PC-9 (cell line): ENCODE results near the gene MEF2A. TPM values are rescaled to one million over a fixed set of nuclear protein-coding genes. Genes with fewer than 3 reads are reported as not detected.

Experiments
- BruUV-seq: library from RNA; stranded (reverse); fragments of 400-500 nt; replicated peaks from 2 replicates; lab custom pipeline; 2021; lab: Mats Ljungman, UMichigan
- CTCF ChIA-PET: fragments of 300-600 bp; sonication (Branson Sonifier 250); formaldehyde crosslinking; loops from one replicate; lab custom pipeline; 2022; ENCODE audit warnings: antibody characterized with exemption; lab: Charles Lee
- POLR2A ChIA-PET: fragments of 300-600 bp; sonication (Branson Sonifier 250); formaldehyde crosslinking; loops from one replicate; lab custom pipeline; 2022; ENCODE audit warnings: antibody characterized with exemption; ENCODE audit not compliant: unreplicated experiment; lab: Charles Lee
- DNase-seq, 2 experiments: peaks; one replicate each; pipeline versions ENCODE4 v3.0.0 to v3.0.0-alpha.2; 2015 to 2022; ENCODE audit warnings: mixed read lengths in 1 of 2
- H2AFZ ChIP-seq: fragments of 200-600 bp; sonication (generic); 2 replicates; pipeline ENCODE4 v1.8.1; 2017; ENCODE audit warnings: antibody characterized with exemption
- H3F3A ChIP-seq: fragments of 200-600 bp; sonication (generic); 2 replicates; pipeline ENCODE4 v1.8.1; 2017; ENCODE audit warnings: antibody characterized with exemption, mild to moderate bottlenecking, low read depth; ENCODE audit not compliant: insufficient read depth
- H3K27ac ChIP-seq: fragments of 200-600 bp; sonication (generic); 2 replicates; pipeline ENCODE4 v1.6.1; 2016; ENCODE audit warnings: mixed run types
- H3K27me3 ChIP-seq: fragments of 200-600 bp; sonication (generic); 2 replicates; pipeline ENCODE4 v1.6.1; 2016; ENCODE audit warnings: low read depth, mixed run types; ENCODE audit not compliant: insufficient read depth
- H3K36me3 ChIP-seq: fragments of 200-600 bp; sonication (generic); 2 replicates; pipeline ENCODE4 v1.6.1; 2016; ENCODE audit warnings: low read depth, mixed run types
- H3K4me1 ChIP-seq: fragments of 200-600 bp; sonication (generic); replicated peaks from 2 replicates; pipeline ENCODE4 v1.6.1; 2016; ENCODE audit warnings: mixed run types; ENCODE audit not compliant: insufficient read depth
- H3K4me2 ChIP-seq: fragments of 200-600 bp; sonication (generic); 2 replicates; pipeline ENCODE4 v1.6.1; 2017; ENCODE audit warnings: mixed run types
- H3K4me3 ChIP-seq: fragments of 200-600 bp; sonication (generic); 2 replicates; pipeline ENCODE4 v1.6.1; 2016; ENCODE audit warnings: mixed run types
- H3K79me2 ChIP-seq: fragments of 200-600 bp; sonication (generic); 2 replicates; pipeline ENCODE4 v1.6.1; 2017; ENCODE audit warnings: low read depth, mixed run types
- H3K9me2 ChIP-seq: fragments of 200-600 bp; sonication (generic); 2 replicates; pipeline ENCODE4 v1.8.1; 2017; ENCODE audit warnings: mild to moderate bottlenecking; ENCODE audit not compliant: insufficient read depth
- H3K9me3 ChIP-seq: fragments of 200-600 bp; sonication (generic); 2 replicates; pipeline ENCODE4 v1.8.1; 2016; ENCODE audit warnings: low read depth; ENCODE audit not compliant: insufficient read depth
- H4K20me1 ChIP-seq: fragments of 200-600 bp; sonication (generic); 2 replicates; pipeline ENCODE4 v1.8.1; 2017; ENCODE audit not compliant: insufficient read depth
- CTCF ChIP-seq: fragments of 200-600 bp; sonication (generic); conservative IDR thresholded peaks from 2 replicates; pipeline ENCODE4 v1.6.1; 2017; ENCODE audit warnings: mixed run types, antibody characterized with exemption, mild to moderate bottlenecking, moderate library complexity
- EZH2 ChIP-seq: fragments of 200-600 bp; sonication (generic); IDR thresholded peaks from 2 replicates; pipeline ENCODE4 v1.8.0; 2017; ENCODE audit warnings: antibody characterized with exemption, low read depth
- intact Hi-C: fragments of 100-400 bp; cut with micrococcal nuclease; formaldehyde crosslinking; loops from one replicate; pipeline ENCODE4 v1.10.0; 2022; ENCODE audit not compliant: unreplicated experiment
- total RNA-seq: library from RNA; stranded (reverse); gene quantifications from 2 replicates; pipeline ENCODE4 v1.2.3, GENCODE V29; 2021

The MEF2A gene
- total RNA-seq, 1 experiment from 2014 or later: 31.8 TPM

GRCh38 chr15:99542828-99543227, 23.0 kb upstream of the MEF2A start:
- H3K27ac ChIP-seq: no peak overlapping the region
- no peaks in the 10 kb centered on the region for H3K9me3 ChIP-seq
- peaks cover 6% of the 10 kb centered on the region; the same call in 1 of the 2 replicates for H3K4me1 ChIP-seq
- no peaks in the 10 kb centered on the region for H3K36me3 ChIP-seq
- H3F3A ChIP-seq: no peaks in the 10 kb centered on the region
- H3K4me3 ChIP-seq: no peak overlapping the region
- H3K9me2 ChIP-seq: no peaks in the 10 kb centered on the region
- DNase-seq: peak in 1 of 2 experiments; percentile 52
- intact Hi-C loops: no loop called here
- TF ChIP-seq CTCF (no peak), EZH2 (no peak)
- H3K4me2 ChIP-seq: no peak overlapping the region
- ChIA-PET POLR2A (no interaction called here), CTCF (no interaction called here)
- BruUV-seq: no TSS peak
- H3K79me2 ChIP-seq: no peaks in the 10 kb centered on the region
- no peaks in the 10 kb centered on the region for H3K27me3 ChIP-seq
- no peak overlapping the region for H2AFZ ChIP-seq
- H4K20me1 ChIP-seq: no peaks in the 10 kb centered on the region

- Histone ChIP-seq H3K27me3 (no peaks in the 10 kb centered on the region), H3F3A (no peaks in the 10 kb centered on the region), H3K4me2 (no peak overlapping the region), H3K36me3 (no peaks in the 10 kb centered on the region), H4K20me1 (no peaks in the 10 kb centered on the region), H2AFZ (no peak overlapping the region), H3K9me3 (no peaks in the 10 kb centered on the region), H3K4me1 (peaks cover 6% of the 10 kb centered on the region; the same call in 1 of the 2 replicates), H3K27ac (no peak overlapping the region), H3K9me2 (no peaks in the 10 kb centered on the region), H3K79me2 (no peaks in the 10 kb centered on the region), H3K4me3 (no peak overlapping the region)
- intact Hi-C loops: no loop called here
- TF ChIP-seq EZH2: no peak
- TF ChIP-seq CTCF: no peak
- DNase-seq: no peak
- BruUV-seq: no TSS peak
- POLR2A ChIA-PET: no interaction called here
- CTCF ChIA-PET: no interaction called here
These were observed 20.2 kb upstream of the MEF2A start for GRCh38 chr15:99545605-99546004.

- intact Hi-C loops: no loop called here
- no peaks in the 10 kb centered on the region for H3F3A ChIP-seq
- TF ChIP-seq CTCF: no peak
- no peak for TF ChIP-seq EZH2
- no TSS peak for BruUV-seq
- H3K27me3 ChIP-seq: no peaks in the 10 kb centered on the region
- H3K4me3 ChIP-seq: no peak overlapping the region
- no peaks in the 10 kb centered on the region for H3K9me2 ChIP-seq
- POLR2A ChIA-PET: no interaction called here
- no peak for DNase-seq
- H4K20me1 ChIP-seq: no peaks in the 10 kb centered on the region
- no peak overlapping the region for H3K4me2 ChIP-seq
- no peak overlapping the region for H2AFZ ChIP-seq
- no peak overlapping the region for H3K27ac ChIP-seq
- H3K4me1 ChIP-seq: peaks cover 6% of the 10 kb centered on the region; the same call in 1 of the 2 replicates
- H3K9me3 ChIP-seq: no peaks in the 10 kb centered on the region
- H3K36me3 ChIP-seq: no peaks in the 10 kb centered on the region
- CTCF ChIA-PET: no interaction called here
- no peaks in the 10 kb centered on the region for H3K79me2 ChIP-seq
These were observed 19.2 kb upstream of the MEF2A start for GRCh38 chr15:99546441-99547100.
